ENCODE data around the gene LYPD4. TPM values are rescaled to one million over a fixed set of nuclear protein-coding genes. Genes with fewer than 3 reads are reported as not detected.
"Not testable (repeated sequence)": the region's sequence is repeated elsewhere in the genome, so short reads cannot be mapped to it uniquely, and the experiment has no call there.

Gene LYPD4
- polyA plus RNA-seq, 4 donors, result not detected

GRCh38 chr19:41793414-41793727 is 51.1 kb downstream of the LYPD4 start:
- no peak overlapping the region for H3K4me3 ChIP-seq (ENCODE audit: low read depth in 1 of 3, low read length in 3 of 3)
- H3K27me3 ChIP-seq (ENCODE audit: control insufficient read depth in 3 of 3, insufficient read depth in 3 of 3, low read length in 3 of 3), result peaks cover 0 to 13% (median 3%) of the 10 kb centered on the region in 3 donors
- no peaks in the 10 kb centered on the region for H3K36me3 ChIP-seq (ENCODE audit: control insufficient read depth in 3 of 3, insufficient read depth in 2 of 3, low read depth in 1 of 3, low read length in 3 of 3)
- FAIRE-seq, result no peak
- no peaks in the 10 kb centered on the region for H3K9me3 ChIP-seq (ENCODE audit: control insufficient read depth in 2 of 2, insufficient read depth in 1 of 2, low read depth in 1 of 2, low read length in 1 of 2)
- no peak for DNase-seq
- 0 to 1% (median 0%) methylated on average over 1 of the region's 1 CpG for WGBS, 3 donors
- H3K4me1 ChIP-seq (ENCODE audit: control insufficient read depth in 3 of 3, insufficient read depth in 2 of 3, low read depth in 1 of 3, low read length in 2 of 3), result no peaks in the 10 kb centered on the region
- no peak overlapping the region for H3K27ac ChIP-seq (ENCODE audit: low read depth in 1 of 3, low read length in 2 of 3)

GRCh38 chr19:41792513-41793413 is 51.7 kb downstream of the LYPD4 start:
- no peaks in the 10 kb centered on the region for H3K9me3 ChIP-seq (ENCODE audit: control insufficient read depth in 2 of 2, insufficient read depth in 1 of 2, low read depth in 1 of 2, low read length in 1 of 2)
- no peaks in the 10 kb centered on the region for H3K36me3 ChIP-seq (ENCODE audit: control insufficient read depth in 3 of 3, insufficient read depth in 2 of 3, low read depth in 1 of 3, low read length in 3 of 3)
- peaks cover 0 to 13% (median 3%) of the 10 kb centered on the region in 3 donors for H3K27me3 ChIP-seq (ENCODE audit: control insufficient read depth in 3 of 3, insufficient read depth in 3 of 3, low read length in 3 of 3)
- DNase-seq (peak; percentile 52 to 68), FAIRE-seq (no peak)
- no peaks in the 10 kb centered on the region for H3K4me1 ChIP-seq (ENCODE audit: control insufficient read depth in 3 of 3, insufficient read depth in 2 of 3, low read depth in 1 of 3, low read length in 2 of 3)
- H3K27ac ChIP-seq (ENCODE audit: low read depth in 1 of 3, low read length in 2 of 3), result no peak overlapping the region
- no peak overlapping the region for H3K4me3 ChIP-seq (ENCODE audit: low read depth in 1 of 3, low read length in 3 of 3)
- 23 to 28% (median 27%) methylated on average over 22 of the region's 22 CpGs for WGBS, 3 donors

- not testable (repeated sequence) for H3K36me3 ChIP-seq (ENCODE audit: control insufficient read depth in 3 of 3, insufficient read depth in 2 of 3, low read depth in 1 of 3, low read length in 3 of 3); H3K9me3 ChIP-seq (ENCODE audit: control insufficient read depth in 2 of 2, insufficient read depth in 1 of 2, low read depth in 1 of 2, low read length in 1 of 2); FAIRE-seq; H3K27ac ChIP-seq (ENCODE audit: low read depth in 1 of 3, low read length in 2 of 3); DNase-seq; H3K4me3 ChIP-seq (ENCODE audit: low read depth in 1 of 3, low read length in 3 of 3)
- Histone ChIP-seq H3K27me3 (ENCODE audit: control insufficient read depth in 3 of 3, insufficient read depth in 3 of 3, low read length in 3 of 3) (peaks cover 0 to 13% (median 3%) of the 10 kb centered on the region in 3 donors), H3K4me1 (ENCODE audit: control insufficient read depth in 3 of 3, insufficient read depth in 2 of 3, low read depth in 1 of 3, low read length in 2 of 3) (peaks cover 0 to 15% (median 5%) of the 10 kb centered on the region in 3 donors)
- WGBS, 3 donors, result 77 to 90% (median 81%) methylated on average over 3 of the region's 5 CpGs
These were observed 55.4 kb downstream of the LYPD4 start for GRCh38 chr19:41789053-41789452.

GRCh38 chr19:41788518-41788917 is 56.0 kb downstream of the LYPD4 start:
- FAIRE-seq; H3K36me3 ChIP-seq (ENCODE audit: control insufficient read depth in 3 of 3, insufficient read depth in 2 of 3, low read depth in 1 of 3, low read length in 3 of 3); H3K9me3 ChIP-seq (ENCODE audit: control insufficient read depth in 2 of 2, insufficient read depth in 1 of 2, low read depth in 1 of 2, low read length in 1 of 2); H3K4me3 ChIP-seq (ENCODE audit: low read depth in 1 of 3, low read length in 3 of 3); H3K27ac ChIP-seq (ENCODE audit: low read depth in 1 of 3, low read length in 2 of 3); DNase-seq: not testable (repeated sequence)
- peaks cover 0 to 13% (median 3%) of the 10 kb centered on the region in 3 donors for H3K27me3 ChIP-seq (ENCODE audit: control insufficient read depth in 3 of 3, insufficient read depth in 3 of 3, low read length in 3 of 3)
- H3K4me1 ChIP-seq (ENCODE audit: control insufficient read depth in 3 of 3, insufficient read depth in 2 of 3, low read depth in 1 of 3, low read length in 2 of 3), result peaks cover 0 to 15% (median 5%) of the 10 kb centered on the region in 3 donors
- no CpG with 5 or more reads among the region's 1 CpG for WGBS, 3 donors

Other genes with a start within 250 kb of the LYPD4 start
- gene CEACAM4, start 217.6 kb downstream of the LYPD4 start, polyA plus RNA-seq, result under 1 TPM in 2 of 4 donors, not detected in 2; 0.06 to 0.39 TPM
- under 1 TPM in 2 of 4 donors, not detected in 2; 0.15 to 0.33 TPM for gene CEACAM7, start 156.4 kb downstream of the LYPD4 start, polyA plus RNA-seq
- gene CEACAM5, start 136.1 kb downstream of the LYPD4 start, polyA plus RNA-seq, result 10 to 100 TPM in 2 of 4 donors, 1 to 10 TPM in 2; 2.7 to 47.5 (median 17.8) TPM
- gene CEACAM6, start 89.2 kb downstream of the LYPD4 start, polyA plus RNA-seq, result 10 to 100 TPM in 3 of 4 donors, 1 to 10 TPM in 1; 8.5 to 45.8 (median 19.6) TPM
- gene CEACAM3, start 48.1 kb downstream of the LYPD4 start, polyA plus RNA-seq, result under 1 TPM in 2 of 4 donors, not detected in 2; 0.24 to 0.37 TPM
- gene DMRTC2, start 359 bp upstream of the LYPD4 start, polyA plus RNA-seq, result not detected
- 1,000 to 10,000 TPM; 2,031 to 3,349 (median 2,770) TPM for gene RPS19, start 15.6 kb upstream of the LYPD4 start, polyA plus RNA-seq
- 10 to 100 TPM in 1 of 4 donors, 1 to 10 TPM in 1, under 1 TPM in 2; 0.45 to 10.5 (median 4.9) TPM for gene CD79A, start 32.6 kb upstream of the LYPD4 start, polyA plus RNA-seq
- gene ARHGEF1, start 38.5 kb upstream of the LYPD4 start, polyA plus RNA-seq, result 100 to 1,000 TPM in 2 of 4 donors, 10 to 100 TPM in 2; 49.7 to 120 (median 86.7) TPM
- under 1 TPM in 2 of 4 donors, not detected in 2; 0.04 to 0.21 TPM for gene ERFL, start 83.8 kb upstream of the LYPD4 start, polyA plus RNA-seq
- 100 to 1,000 TPM in 3 of 4 donors, 10 to 100 TPM in 1; 72.0 to 227 (median 194) TPM for gene RABAC1, start 114.6 kb upstream of the LYPD4 start, polyA plus RNA-seq
- gene ATP1A3, start 149.5 kb upstream of the LYPD4 start, polyA plus RNA-seq, result 1 to 10 TPM in 2 of 4 donors, under 1 TPM in 1, not detected in 1; 0.81 to 4.3 (median 1.3) TPM
- 1 to 10 TPM in 1 of 4 donors, under 1 TPM in 2, not detected in 1; 0.27 to 1.6 (median 0.68) TPM for gene GRIK5, start 225.5 kb upstream of the LYPD4 start, polyA plus RNA-seq
- gene ZNF574, start 231.5 kb upstream of the LYPD4 start, polyA plus RNA-seq, result 10 to 100 TPM in 1 of 4 donors, 1 to 10 TPM in 3; 4.5 to 16.9 (median 7.4) TPM